WTC11 (cell line): ENCODE measurements around the gene RIPPLY1. TPM values are rescaled to one million over a fixed set of nuclear protein-coding genes. Genes with fewer than 3 reads are reported as not detected.

Experiments used
- ATAC-seq: fragments of 200-7000 bp; cut with Tn5 transposase; 2 replicates; pipeline ENCODE4 v1.10.0; 2021; ENCODE audit warnings: mild to moderate bottlenecking, moderate library complexity
- CTCF ChIA-PET: fragments of 300-600 bp; sonication (Branson Sonifier 250); formaldehyde crosslinking; loops from one replicate; lab custom pipeline; 2021; ENCODE audit warnings: antibody characterized with exemption; lab: Charles Lee
- POLR2A ChIA-PET: fragments of 350-600 bp; sonication (Branson Sonifier 250); formaldehyde crosslinking; loops from one replicate; lab custom pipeline; 2021; ENCODE audit warnings: antibody characterized with exemption; lab: Charles Lee
- DNase-seq: peaks from one replicate; pipeline ENCODE4 v3.0.0; 2021; ENCODE audit warnings: low spot score
- H3K27ac Mint-ChIP-seq: 2 replicates; pipeline ENCODE4 v1.8.0; 2021; ENCODE audit warnings: mixed read lengths
- H3K27me3 Mint-ChIP-seq: 2 replicates; pipeline ENCODE4 v1.8.0; 2021; ENCODE audit warnings: low read depth, mild to moderate bottlenecking, moderate library complexity, mixed read lengths
- H3K36me3 Mint-ChIP-seq: 2 replicates; pipeline ENCODE4 v1.8.0; 2021; ENCODE audit warnings: mixed read lengths
- H3K4me1 Mint-ChIP-seq: 2 replicates; pipeline ENCODE4 v1.8.0; 2022; ENCODE audit warnings: mixed read lengths
- H3K4me3 Mint-ChIP-seq: 2 replicates; pipeline ENCODE4 v1.8.0; 2021; ENCODE audit warnings: mild to moderate bottlenecking, moderate library complexity, mixed read lengths
- H3K9me3 Mint-ChIP-seq: 2 replicates; pipeline ENCODE4 v1.8.0; 2021; ENCODE audit warnings: mixed read lengths
- CBFB ChIP-seq: sonication (generic); formaldehyde crosslinking; IDR thresholded peaks from 2 replicates; pipeline ENCODE4 v1.8.1; 2022; ENCODE audit warnings: mild to moderate bottlenecking, low read depth, missing genetic modification reagents
- CREB1 ChIP-seq: sonication (generic); formaldehyde crosslinking; IDR thresholded peaks from 2 replicates; pipeline ENCODE4 v1.8.0; 2023; ENCODE audit warnings: mild to moderate bottlenecking, missing genetic modification reagents
- ETV6 ChIP-seq: sonication (generic); formaldehyde crosslinking; IDR thresholded peaks from 2 replicates; pipeline ENCODE4 v1.8.1; 2022; ENCODE audit warnings: mild to moderate bottlenecking, missing genetic modification reagents
- FOXP1 ChIP-seq: sonication (generic); formaldehyde crosslinking; IDR thresholded peaks from 2 replicates; pipeline ENCODE4 v1.8.0; 2022; ENCODE audit warnings: missing genetic modification reagents, mild to moderate bottlenecking, moderate library complexity, borderline replicate concordance
- GTF2I ChIP-seq: fragments of 250-450 bp; sonication (Bioruptor Pico); conservative IDR thresholded peaks from 2 replicates; pipeline ENCODE4 v1.4.0; 2021; ENCODE audit warnings: mild to moderate bottlenecking
- KAT7 ChIP-seq: sonication (generic); formaldehyde crosslinking; IDR thresholded peaks from 2 replicates; pipeline ENCODE4 v1.8.1; 2023; ENCODE audit warnings: missing genetic modification reagents, mild to moderate bottlenecking, borderline replicate concordance
- PRRX2 ChIP-seq: fragments of 250-450 bp; sonication (Bioruptor Pico); IDR thresholded peaks from 2 replicates; pipeline ENCODE4 v1.8.0; 2021; ENCODE audit warnings: mild to moderate bottlenecking
- SP1 ChIP-seq: sonication (generic); formaldehyde crosslinking; conservative IDR thresholded peaks from 2 replicates; pipeline ENCODE4 v1.8.1; 2022; ENCODE audit warnings: missing genetic modification reagents
- TP53 ChIP-seq: sonication (generic); formaldehyde crosslinking; IDR thresholded peaks from 2 replicates; pipeline ENCODE4 v1.8.1; 2023; ENCODE audit warnings: mild to moderate bottlenecking, missing genetic modification reagents
- ZNF396 ChIP-seq: fragments of 250-450 bp; sonication (Bioruptor Pico); IDR thresholded peaks from 2 replicates; pipeline ENCODE4 v1.8.0; 2021; ENCODE audit warnings: mild to moderate bottlenecking, moderate library complexity, borderline replicate concordance
- ZNF423 ChIP-seq: fragments of 250-450 bp; sonication (Bioruptor Pico); IDR thresholded peaks from 2 replicates; pipeline ENCODE4 v2.1.2; 2022; ENCODE audit warnings: mild to moderate bottlenecking, moderate library complexity
- total RNA-seq: library from RNA; stranded (reverse); gene quantifications from 3 replicates; pipeline ENCODE4 v1.2.3, GENCODE V29; 2021
- TF ChIP-seq, protein P1 (sequence below): sonication (generic); formaldehyde crosslinking; IDR thresholded peaks from 2 replicates; pipeline ENCODE4 v1.8.0; 2022; ENCODE audit warnings: missing genetic modification reagents
- TF ChIP-seq, protein P2 (sequence below): sonication (generic); formaldehyde crosslinking; IDR thresholded peaks from 2 replicates; pipeline ENCODE4 v1.8.0; 2022; ENCODE audit warnings: mild to moderate bottlenecking, missing genetic modification reagents
- TF ChIP-seq, protein P3 (sequence below): sonication (generic); formaldehyde crosslinking; IDR thresholded peaks from 2 replicates; pipeline ENCODE4 v1.8.1; 2023; ENCODE audit warnings: mild to moderate bottlenecking, missing genetic modification reagents, moderate library complexity
- TF ChIP-seq, protein P4 (sequence below): fragments of 250-450 bp; sonication (Bioruptor Pico); IDR thresholded peaks from 2 replicates; pipeline ENCODE4 v1.9.0; 2021; ENCODE audit warnings: moderate library complexity, mild to moderate bottlenecking, inconsistent platforms, borderline replicate concordance
- TF ChIP-seq, protein P5 (sequence below): sonication (generic); formaldehyde crosslinking; IDR thresholded peaks from 2 replicates; pipeline ENCODE4 v1.8.1; 2023; ENCODE audit warnings: mild to moderate bottlenecking, moderate library complexity, missing genetic modification reagents
- TF ChIP-seq, protein P6 (sequence below): sonication (generic); formaldehyde crosslinking; IDR thresholded peaks from 2 replicates; pipeline ENCODE4 v1.8.0; 2023; ENCODE audit warnings: missing genetic modification reagents
- TF ChIP-seq, protein P7 (sequence below): fragments of 250-450 bp; sonication (Bioruptor Pico); IDR thresholded peaks from 2 replicates; pipeline ENCODE4 v1.9.0; 2021; ENCODE audit warnings: mild to moderate bottlenecking
- TF ChIP-seq, protein P8 (sequence below): sonication (generic); formaldehyde crosslinking; IDR thresholded peaks from 2 replicates; pipeline ENCODE4 v1.8.1; 2022; ENCODE audit warnings: missing genetic modification reagents, borderline replicate concordance
- TF ChIP-seq, protein P9 (sequence below): sonication (generic); formaldehyde crosslinking; IDR thresholded peaks from 2 replicates; pipeline ENCODE4 v1.8.1; 2022; ENCODE audit warnings: low read depth, mild to moderate bottlenecking, moderate library complexity, missing genetic modification reagents, borderline replicate concordance

Gene RIPPLY1
- total RNA-seq, 1 experiment from 2014 or later: not detected

DNA sequence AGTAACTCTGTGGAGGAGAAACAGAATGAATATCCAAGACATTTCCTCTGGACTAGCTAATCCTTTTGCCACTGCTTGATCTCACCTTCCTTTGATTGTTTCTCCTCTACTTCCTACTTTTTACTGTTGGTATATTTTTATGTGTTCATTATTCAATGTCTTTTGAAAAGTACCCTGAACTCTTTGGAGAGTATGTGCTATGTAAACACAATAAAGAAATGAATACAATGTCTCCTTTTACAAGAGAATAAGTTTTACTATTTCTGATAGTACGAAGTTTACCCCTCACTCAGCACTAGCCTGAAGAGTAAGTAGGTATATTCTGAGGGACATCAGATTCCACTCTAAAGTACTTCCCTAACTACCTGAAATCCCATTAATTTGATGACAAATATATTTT lies 36.9 kb upstream of the RIPPLY1 start (continued):
- TF ChIP-seq, protein P1, sequence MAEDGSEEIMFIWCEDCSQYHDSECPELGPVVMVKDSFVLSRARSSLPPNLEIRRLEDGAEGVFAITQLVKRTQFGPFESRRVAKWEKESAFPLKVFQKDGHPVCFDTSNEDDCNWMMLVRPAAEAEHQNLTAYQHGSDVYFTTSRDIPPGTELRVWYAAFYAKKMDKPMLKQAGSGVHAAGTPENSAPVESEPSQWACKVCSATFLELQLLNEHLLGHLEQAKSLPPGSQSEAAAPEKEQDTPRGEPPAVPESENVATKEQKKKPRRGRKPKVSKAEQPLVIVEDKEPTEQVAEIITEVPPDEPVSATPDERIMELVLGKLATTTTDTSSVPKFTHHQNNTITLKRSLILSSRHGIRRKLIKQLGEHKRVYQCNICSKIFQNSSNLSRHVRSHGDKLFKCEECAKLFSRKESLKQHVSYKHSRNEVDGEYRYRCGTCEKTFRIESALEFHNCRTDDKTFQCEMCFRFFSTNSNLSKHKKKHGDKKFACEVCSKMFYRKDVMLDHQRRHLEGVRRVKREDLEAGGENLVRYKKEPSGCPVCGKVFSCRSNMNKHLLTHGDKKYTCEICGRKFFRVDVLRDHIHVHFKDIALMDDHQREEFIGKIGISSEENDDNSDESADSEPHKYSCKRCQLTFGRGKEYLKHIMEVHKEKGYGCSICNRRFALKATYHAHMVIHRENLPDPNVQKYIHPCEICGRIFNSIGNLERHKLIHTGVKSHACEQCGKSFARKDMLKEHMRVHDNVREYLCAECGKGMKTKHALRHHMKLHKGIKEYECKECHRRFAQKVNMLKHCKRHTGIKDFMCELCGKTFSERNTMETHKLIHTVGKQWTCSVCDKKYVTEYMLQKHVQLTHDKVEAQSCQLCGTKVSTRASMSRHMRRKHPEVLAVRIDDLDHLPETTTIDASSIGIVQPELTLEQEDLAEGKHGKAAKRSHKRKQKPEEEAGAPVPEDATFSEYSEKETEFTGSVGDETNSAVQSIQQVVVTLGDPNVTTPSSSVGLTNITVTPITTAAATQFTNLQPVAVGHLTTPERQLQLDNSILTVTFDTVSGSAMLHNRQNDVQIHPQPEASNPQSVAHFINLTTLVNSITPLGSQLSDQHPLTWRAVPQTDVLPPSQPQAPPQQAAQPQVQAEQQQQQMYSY: no peak
- TF ChIP-seq, protein P2, sequence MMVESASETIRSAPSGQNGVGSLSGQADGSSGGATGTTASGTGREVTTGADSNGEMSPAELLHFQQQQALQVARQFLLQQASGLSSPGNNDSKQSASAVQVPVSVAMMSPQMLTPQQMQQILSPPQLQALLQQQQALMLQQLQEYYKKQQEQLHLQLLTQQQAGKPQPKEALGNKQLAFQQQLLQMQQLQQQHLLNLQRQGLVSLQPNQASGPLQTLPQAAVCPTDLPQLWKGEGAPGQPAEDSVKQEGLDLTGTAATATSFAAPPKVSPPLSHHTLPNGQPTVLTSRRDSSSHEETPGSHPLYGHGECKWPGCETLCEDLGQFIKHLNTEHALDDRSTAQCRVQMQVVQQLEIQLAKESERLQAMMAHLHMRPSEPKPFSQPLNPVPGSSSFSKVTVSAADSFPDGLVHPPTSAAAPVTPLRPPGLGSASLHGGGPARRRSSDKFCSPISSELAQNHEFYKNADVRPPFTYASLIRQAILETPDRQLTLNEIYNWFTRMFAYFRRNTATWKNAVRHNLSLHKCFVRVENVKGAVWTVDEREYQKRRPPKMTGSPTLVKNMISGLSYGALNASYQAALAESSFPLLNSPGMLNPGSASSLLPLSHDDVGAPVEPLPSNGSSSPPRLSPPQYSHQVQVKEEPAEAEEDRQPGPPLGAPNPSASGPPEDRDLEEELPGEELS (CRISPR knock-in tag): no peak
- no peak for TF ChIP-seq CBFB
- no peak for TF ChIP-seq SP1

DNA sequence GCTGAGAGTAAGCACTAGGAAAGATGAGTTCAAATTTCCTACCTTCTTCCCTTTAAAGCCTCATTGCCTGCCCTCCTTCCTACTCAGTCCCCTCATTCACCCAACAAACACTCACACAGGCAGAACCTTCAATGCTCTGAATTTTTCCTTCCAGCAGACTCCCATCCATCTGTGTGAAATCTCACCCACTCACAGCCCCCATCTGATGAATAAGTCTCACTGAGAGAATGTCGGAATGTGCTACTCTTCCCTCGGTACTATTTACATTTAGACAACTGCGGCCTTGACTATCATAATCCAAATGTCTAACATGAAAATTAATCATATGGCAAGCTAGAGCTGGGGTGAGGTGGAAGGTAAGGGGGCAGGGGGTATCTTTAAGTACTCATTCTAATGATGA lies 36.4 kb upstream of the RIPPLY1 start:
- H3K27me3 Mint-ChIP-seq: no peaks in the 10 kb centered on the region
- no peak overlapping the region for H3K4me3 Mint-ChIP-seq
- ATAC-seq (no peak), DNase-seq (no peak)
- CTCF ChIA-PET: no interaction called here
- no peaks in the 10 kb centered on the region for H3K9me3 Mint-ChIP-seq
- H3K27ac Mint-ChIP-seq: no peak overlapping the region
- H3K36me3 Mint-ChIP-seq: peaks cover 3% of the 10 kb centered on the region
- POLR2A ChIA-PET: no interaction called here
- no peaks in the 10 kb centered on the region for H3K4me1 Mint-ChIP-seq
- TF ChIP-seq GTF2I (CRISPR knock-in tag) (no peak), TP53 (no peak), PRRX2 (CRISPR knock-in tag) (no peak), ZNF423 (no peak), ETV6 (CRISPR knock-in tag) (no peak), FOXP1 (CRISPR knock-in tag) (no peak), CREB1 (CRISPR knock-in tag) (no peak), KAT7 (no peak), ZNF396 (no peak)
- TF ChIP-seq, protein P3, sequence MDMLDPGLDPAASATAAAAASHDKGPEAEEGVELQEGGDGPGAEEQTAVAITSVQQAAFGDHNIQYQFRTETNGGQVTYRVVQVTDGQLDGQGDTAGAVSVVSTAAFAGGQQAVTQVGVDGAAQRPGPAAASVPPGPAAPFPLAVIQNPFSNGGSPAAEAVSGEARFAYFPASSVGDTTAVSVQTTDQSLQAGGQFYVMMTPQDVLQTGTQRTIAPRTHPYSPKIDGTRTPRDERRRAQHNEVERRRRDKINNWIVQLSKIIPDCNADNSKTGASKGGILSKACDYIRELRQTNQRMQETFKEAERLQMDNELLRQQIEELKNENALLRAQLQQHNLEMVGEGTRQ (CRISPR knock-in tag): no peak
- TF ChIP-seq, protein P4, sequence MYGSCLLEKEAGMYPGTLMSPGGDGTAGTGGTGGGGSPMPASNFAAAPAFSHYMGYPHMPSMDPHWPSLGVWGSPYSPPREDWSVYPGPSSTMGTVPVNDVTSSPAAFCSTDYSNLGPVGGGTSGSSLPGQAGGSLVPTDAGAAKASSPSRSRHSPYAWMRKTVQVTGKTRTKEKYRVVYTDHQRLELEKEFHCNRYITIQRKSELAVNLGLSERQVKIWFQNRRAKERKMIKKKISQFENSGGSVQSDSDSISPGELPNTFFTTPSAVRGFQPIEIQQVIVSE: no peak
- TF ChIP-seq, protein P5, sequence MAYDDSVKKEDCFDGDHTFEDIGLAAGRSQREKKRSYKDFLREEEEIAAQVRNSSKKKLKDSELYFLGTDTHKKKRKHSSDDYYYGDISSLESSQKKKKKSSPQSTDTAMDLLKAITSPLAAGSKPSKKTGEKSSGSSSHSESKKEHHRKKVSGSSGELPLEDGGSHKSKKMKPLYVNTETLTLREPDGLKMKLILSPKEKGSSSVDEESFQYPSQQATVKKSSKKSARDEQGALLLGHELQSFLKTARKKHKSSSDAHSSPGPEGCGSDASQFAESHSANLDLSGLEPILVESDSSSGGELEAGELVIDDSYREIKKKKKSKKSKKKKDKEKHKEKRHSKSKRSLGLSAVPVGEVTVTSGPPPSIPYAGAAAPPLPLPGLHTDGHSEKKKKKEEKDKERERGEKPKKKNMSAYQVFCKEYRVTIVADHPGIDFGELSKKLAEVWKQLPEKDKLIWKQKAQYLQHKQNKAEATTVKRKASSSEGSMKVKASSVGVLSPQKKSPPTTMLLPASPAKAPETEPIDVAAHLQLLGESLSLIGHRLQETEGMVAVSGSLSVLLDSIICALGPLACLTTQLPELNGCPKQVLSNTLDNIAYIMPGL: no peak
- TF ChIP-seq, protein P6, sequence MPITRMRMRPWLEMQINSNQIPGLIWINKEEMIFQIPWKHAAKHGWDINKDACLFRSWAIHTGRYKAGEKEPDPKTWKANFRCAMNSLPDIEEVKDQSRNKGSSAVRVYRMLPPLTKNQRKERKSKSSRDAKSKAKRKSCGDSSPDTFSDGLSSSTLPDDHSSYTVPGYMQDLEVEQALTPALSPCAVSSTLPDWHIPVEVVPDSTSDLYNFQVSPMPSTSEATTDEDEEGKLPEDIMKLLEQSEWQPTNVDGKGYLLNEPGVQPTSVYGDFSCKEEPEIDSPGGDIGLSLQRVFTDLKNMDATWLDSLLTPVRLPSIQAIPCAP (CRISPR knock-in tag): no peak
- TF ChIP-seq, protein P7, sequence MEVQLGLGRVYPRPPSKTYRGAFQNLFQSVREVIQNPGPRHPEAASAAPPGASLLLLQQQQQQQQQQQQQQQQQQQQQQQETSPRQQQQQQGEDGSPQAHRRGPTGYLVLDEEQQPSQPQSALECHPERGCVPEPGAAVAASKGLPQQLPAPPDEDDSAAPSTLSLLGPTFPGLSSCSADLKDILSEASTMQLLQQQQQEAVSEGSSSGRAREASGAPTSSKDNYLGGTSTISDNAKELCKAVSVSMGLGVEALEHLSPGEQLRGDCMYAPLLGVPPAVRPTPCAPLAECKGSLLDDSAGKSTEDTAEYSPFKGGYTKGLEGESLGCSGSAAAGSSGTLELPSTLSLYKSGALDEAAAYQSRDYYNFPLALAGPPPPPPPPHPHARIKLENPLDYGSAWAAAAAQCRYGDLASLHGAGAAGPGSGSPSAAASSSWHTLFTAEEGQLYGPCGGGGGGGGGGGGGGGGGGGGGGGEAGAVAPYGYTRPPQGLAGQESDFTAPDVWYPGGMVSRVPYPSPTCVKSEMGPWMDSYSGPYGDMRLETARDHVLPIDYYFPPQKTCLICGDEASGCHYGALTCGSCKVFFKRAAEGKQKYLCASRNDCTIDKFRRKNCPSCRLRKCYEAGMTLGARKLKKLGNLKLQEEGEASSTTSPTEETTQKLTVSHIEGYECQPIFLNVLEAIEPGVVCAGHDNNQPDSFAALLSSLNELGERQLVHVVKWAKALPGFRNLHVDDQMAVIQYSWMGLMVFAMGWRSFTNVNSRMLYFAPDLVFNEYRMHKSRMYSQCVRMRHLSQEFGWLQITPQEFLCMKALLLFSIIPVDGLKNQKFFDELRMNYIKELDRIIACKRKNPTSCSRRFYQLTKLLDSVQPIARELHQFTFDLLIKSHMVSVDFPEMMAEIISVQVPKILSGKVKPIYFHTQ (CRISPR knock-in tag): no peak
- TF ChIP-seq, protein P8, sequence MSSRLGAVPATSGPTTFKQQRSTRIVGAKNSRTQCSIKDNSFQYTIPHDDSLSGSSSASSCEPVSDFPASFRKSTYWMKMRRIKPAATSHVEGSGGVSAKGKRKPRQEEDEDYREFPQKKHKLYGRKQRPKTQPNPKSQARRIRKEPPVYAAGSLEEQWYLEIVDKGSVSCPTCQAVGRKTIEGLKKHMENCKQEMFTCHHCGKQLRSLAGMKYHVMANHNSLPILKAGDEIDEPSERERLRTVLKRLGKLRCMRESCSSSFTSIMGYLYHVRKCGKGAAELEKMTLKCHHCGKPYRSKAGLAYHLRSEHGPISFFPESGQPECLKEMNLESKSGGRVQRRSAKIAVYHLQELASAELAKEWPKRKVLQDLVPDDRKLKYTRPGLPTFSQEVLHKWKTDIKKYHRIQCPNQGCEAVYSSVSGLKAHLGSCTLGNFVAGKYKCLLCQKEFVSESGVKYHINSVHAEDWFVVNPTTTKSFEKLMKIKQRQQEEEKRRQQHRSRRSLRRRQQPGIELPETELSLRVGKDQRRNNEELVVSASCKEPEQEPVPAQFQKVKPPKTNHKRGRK (CRISPR knock-in tag): no peak
- TF ChIP-seq, protein P9, sequence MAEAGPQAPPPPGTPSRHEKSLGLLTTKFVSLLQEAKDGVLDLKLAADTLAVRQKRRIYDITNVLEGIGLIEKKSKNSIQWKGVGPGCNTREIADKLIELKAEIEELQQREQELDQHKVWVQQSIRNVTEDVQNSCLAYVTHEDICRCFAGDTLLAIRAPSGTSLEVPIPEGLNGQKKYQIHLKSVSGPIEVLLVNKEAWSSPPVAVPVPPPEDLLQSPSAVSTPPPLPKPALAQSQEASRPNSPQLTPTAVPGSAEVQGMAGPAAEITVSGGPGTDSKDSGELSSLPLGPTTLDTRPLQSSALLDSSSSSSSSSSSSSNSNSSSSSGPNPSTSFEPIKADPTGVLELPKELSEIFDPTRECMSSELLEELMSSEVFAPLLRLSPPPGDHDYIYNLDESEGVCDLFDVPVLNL (CRISPR knock-in tag): no peak
